IgD-negative memory B cell (primary cell): Measurements from ENCODE around the gene MAP3K19. TPM values are rescaled to one million over a fixed set of nuclear protein-coding genes. Genes with fewer than 3 reads are reported as not detected.
"Not testable (repeated sequence)": the region's sequence is repeated elsewhere in the genome, so short reads cannot be mapped to it uniquely, and the experiment has no call there.

Experiments used
- H3K27ac Mint-ChIP-seq, 3 donors: one replicate each; pipeline ENCODE4 v1.8.0; 2020 to 2022; ENCODE audit warnings: mild to moderate bottlenecking in 3 of 3, mixed read lengths in 3 of 3, moderate library complexity in 1 of 3
- H3K27me3 Mint-ChIP-seq: one replicate; pipeline ENCODE4 v1.8.0; 2021; ENCODE audit warnings: mixed read lengths
- H3K36me3 Mint-ChIP-seq: one replicate; pipeline ENCODE4 v1.8.0; 2020; ENCODE audit warnings: mild to moderate bottlenecking, mixed read lengths
- H3K4me1 Mint-ChIP-seq, 3 donors: one replicate each; pipeline ENCODE4 v1.8.0; 2020 to 2022; ENCODE audit warnings: mixed read lengths in 3 of 3, mild to moderate bottlenecking in 1 of 3
- H3K4me3 Mint-ChIP-seq, 4 donors: one replicate each; pipeline ENCODE4 v1.8.0; 2020 to 2022; ENCODE audit warnings: mild to moderate bottlenecking in 4 of 4, mixed read lengths in 4 of 4, moderate library complexity in 3 of 4
- H3K9me3 Mint-ChIP-seq, 3 donors: one replicate each; pipeline ENCODE4 v1.8.0; 2020 to 2021; ENCODE audit warnings: mixed read lengths in 3 of 3, mild to moderate bottlenecking in 1 of 3
- polyA plus RNA-seq: library from polyadenylated mRNA; unstranded; fragments of 300-500 nt; fragmentation: Illumina TruSeq; gene quantifications from one replicate; pipeline ENCODE4 v1.2.3, GENCODE V29; 2021

MAP3K19 gene
- polyA plus RNA-seq, 1 donor from 2014 or later, result not detected

DNA sequence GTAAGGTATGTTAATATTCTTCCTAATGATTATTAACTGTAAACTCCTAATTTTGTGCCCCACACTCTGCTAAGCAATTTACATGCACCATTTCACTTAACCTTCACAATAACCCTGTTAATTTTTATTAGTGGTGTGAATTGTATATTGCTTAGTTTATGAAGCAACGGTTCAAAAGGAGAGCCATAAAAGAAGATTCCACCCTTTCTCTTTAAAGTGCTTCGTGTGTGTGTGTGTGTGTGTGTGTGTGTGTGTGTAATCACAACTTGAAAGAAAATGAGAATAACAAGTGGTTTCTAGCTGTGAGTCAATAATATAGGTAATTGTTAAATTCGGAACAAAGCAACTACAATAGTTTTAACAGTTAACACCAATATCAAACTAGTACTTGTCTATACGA is 68.0 kb downstream of the MAP3K19 start:
- Mint-ChIP-seq H3K4me1 (peaks cover 0 to 2% (median 0%) of the 10 kb centered on the region in 3 donors), H3K27me3 (no peaks in the 10 kb centered on the region), H3K27ac (peak overlapping the region in 1 of 3 donors; percentile 89), H3K9me3 (peaks cover 4 to 9% (median 8%) of the 10 kb centered on the region in 3 donors), H3K4me3 (no peak overlapping the region), H3K36me3 (peaks cover 2% of the 10 kb centered on the region)

DNA sequence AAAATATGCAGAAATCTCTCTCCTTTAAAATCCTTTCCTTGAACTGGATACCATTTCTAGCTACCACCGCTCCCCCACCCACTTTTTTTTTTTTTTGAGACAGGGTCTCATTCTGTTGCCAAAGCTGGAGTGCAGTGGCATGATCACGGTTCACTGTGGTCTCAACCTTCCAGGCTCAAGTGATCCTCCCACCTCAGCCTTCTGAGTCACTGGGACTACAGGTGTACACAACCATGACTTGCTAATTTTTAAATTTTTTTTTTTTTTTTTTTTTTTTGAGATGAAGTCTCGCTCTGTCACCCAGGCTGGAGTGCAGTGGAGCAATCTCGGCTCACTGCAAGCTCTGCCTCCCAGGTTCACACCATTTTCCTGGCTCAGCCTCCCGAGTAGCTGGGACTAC is 70.1 kb downstream of the MAP3K19 start:
- H3K36me3 Mint-ChIP-seq, H3K4me1 Mint-ChIP-seq: not testable (repeated sequence)

GRCh38 chr2:134976074-134976702 is 71.1 kb downstream of the MAP3K19 start:
- H3K4me3 Mint-ChIP-seq, result no peak overlapping the region
- H3K4me1 Mint-ChIP-seq, result peaks cover 0 to 2% (median 0%) of the 10 kb centered on the region in 3 donors
- peaks cover 14 to 25% (median 20%) of the 10 kb centered on the region in 3 donors for H3K9me3 Mint-ChIP-seq
- no peak overlapping the region for H3K27ac Mint-ChIP-seq
- H3K27me3 Mint-ChIP-seq, result no peaks in the 10 kb centered on the region
- H3K36me3 Mint-ChIP-seq, result peaks cover 6% of the 10 kb centered on the region

More for the DNA sequence above, 70.1 kb downstream of the MAP3K19 start:
- not testable (repeated sequence) for H3K4me3 Mint-ChIP-seq, H3K27ac Mint-ChIP-seq, H3K27me3 Mint-ChIP-seq
- H3K9me3 Mint-ChIP-seq, result peaks cover 11 to 20% (median 20%) of the 10 kb centered on the region in 3 donors

GRCh38 chr2:134975281-134976009 is 71.8 kb downstream of the MAP3K19 start:
- Mint-ChIP-seq H3K9me3 (peaks cover 14 to 29% (median 20%) of the 10 kb centered on the region in 3 donors), H3K36me3 (peaks cover 6% of the 10 kb centered on the region), H3K27me3 (no peaks in the 10 kb centered on the region), H3K4me3 (no peak overlapping the region), H3K27ac (no peak overlapping the region), H3K4me1 (peaks cover 0 to 2% (median 0%) of the 10 kb centered on the region in 3 donors)

GRCh38 chr2:134973241-134974138 is 73.8 kb downstream of the MAP3K19 start:
- no peaks in the 10 kb centered on the region for H3K27me3 Mint-ChIP-seq
- H3K9me3 Mint-ChIP-seq, result peaks cover 14 to 32% (median 24%) of the 10 kb centered on the region in 3 donors
- H3K27ac Mint-ChIP-seq, result no peak overlapping the region
- no peak overlapping the region for H3K4me3 Mint-ChIP-seq
- H3K36me3 Mint-ChIP-seq, result peaks cover 6% of the 10 kb centered on the region
- H3K4me1 Mint-ChIP-seq, result peaks cover 0 to 2% (median 0%) of the 10 kb centered on the region in 3 donors

GRCh38 chr2:134967166-134967565 is 80.1 kb downstream of the MAP3K19 start:
- not testable (repeated sequence) for H3K27me3 Mint-ChIP-seq, H3K4me1 Mint-ChIP-seq, H3K4me3 Mint-ChIP-seq, H3K27ac Mint-ChIP-seq, H3K36me3 Mint-ChIP-seq
- H3K9me3 Mint-ChIP-seq, result peaks cover 3 to 14% (median 4%) of the 10 kb centered on the region in 3 donors

DNA sequence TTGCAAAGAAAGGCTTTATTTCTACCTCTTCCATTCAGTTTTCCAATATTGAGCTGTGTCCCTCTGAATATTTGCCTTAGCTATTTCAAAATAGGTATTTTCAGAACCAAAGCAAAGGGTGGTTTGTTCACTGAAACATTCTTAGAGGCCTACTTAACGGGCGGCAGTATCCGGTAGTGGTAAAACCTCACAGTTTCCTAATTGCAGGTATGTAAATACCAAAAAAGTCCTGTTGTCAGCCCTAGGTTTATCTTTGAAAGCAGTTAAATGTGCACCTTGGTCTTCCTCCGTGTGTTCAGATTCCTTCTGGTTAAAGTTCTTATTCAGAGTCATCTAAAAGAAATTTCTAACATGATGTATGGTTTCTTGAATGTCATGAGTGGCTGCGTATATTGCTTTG is 89.8 kb downstream of the MAP3K19 start:
- no peaks in the 10 kb centered on the region for H3K27me3 Mint-ChIP-seq
- no peak overlapping the region for H3K27ac Mint-ChIP-seq
- H3K4me1 Mint-ChIP-seq, result peaks cover 0 to 7% (median 2%) of the 10 kb centered on the region in 3 donors
- H3K4me3 Mint-ChIP-seq, result no peak overlapping the region
- H3K9me3 Mint-ChIP-seq, result no peaks in the 10 kb centered on the region
- peaks cover 2% of the 10 kb centered on the region for H3K36me3 Mint-ChIP-seq

GRCh38 chr2:134955744-134956143 is 91.5 kb downstream of the MAP3K19 start:
- H3K27ac Mint-ChIP-seq, result no peak overlapping the region
- peaks cover 0 to 16% (median 2%) of the 10 kb centered on the region in 3 donors for H3K4me1 Mint-ChIP-seq
- H3K36me3 Mint-ChIP-seq, result peaks cover 2% of the 10 kb centered on the region
- no peaks in the 10 kb centered on the region for H3K27me3 Mint-ChIP-seq
- no peak overlapping the region for H3K4me3 Mint-ChIP-seq
- no peaks in the 10 kb centered on the region for H3K9me3 Mint-ChIP-seq

- Mint-ChIP-seq H3K9me3 (no peaks in the 10 kb centered on the region), H3K27me3 (no peaks in the 10 kb centered on the region), H3K4me3 (peak overlapping the region in 1 of 4 donors; percentile 6), H3K36me3 (peaks cover 8% of the 10 kb centered on the region), H3K4me1 (peaks cover 5 to 17% (median 6%) of the 10 kb centered on the region in 3 donors), H3K27ac (peak overlapping the region in 1 of 3 donors; percentile 25)
Observed at GRCh38 chr2:134954065-134954464, 93.2 kb downstream of the MAP3K19 start.

DNA sequence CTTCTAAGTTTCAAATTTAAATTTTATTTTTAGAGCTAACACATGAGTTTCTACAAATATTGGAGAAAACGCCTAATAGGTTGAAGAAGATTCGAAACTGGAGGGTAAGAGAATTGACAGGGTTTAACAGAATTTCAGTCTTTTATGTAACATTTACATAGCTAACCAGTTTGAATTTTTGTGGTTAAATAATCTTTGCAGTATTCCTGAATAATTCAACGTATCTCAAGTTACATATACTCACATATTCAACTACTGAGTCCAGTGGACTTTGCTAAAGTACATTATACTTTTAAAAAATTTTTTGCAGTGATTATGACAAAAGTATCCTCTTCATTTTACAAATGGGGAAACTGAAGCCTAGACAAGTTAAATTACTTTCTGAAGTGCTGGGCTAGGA is 94.6 kb downstream of the MAP3K19 start:
- H3K27me3 Mint-ChIP-seq, result no peaks in the 10 kb centered on the region
- no peaks in the 10 kb centered on the region for H3K9me3 Mint-ChIP-seq
- H3K36me3 Mint-ChIP-seq, result peaks cover 8% of the 10 kb centered on the region
- H3K4me1 Mint-ChIP-seq, result peaks cover 5 to 17% (median 6%) of the 10 kb centered on the region in 3 donors
- H3K27ac Mint-ChIP-seq, result no peak overlapping the region
- H3K4me3 Mint-ChIP-seq, result no peak overlapping the region

- Mint-ChIP-seq H3K4me3 (no peak overlapping the region), H3K27ac (no peak overlapping the region), H3K9me3 (no peaks in the 10 kb centered on the region), H3K27me3 (no peaks in the 10 kb centered on the region), H3K4me1 (peaks cover 5 to 19% (median 6%) of the 10 kb centered on the region in 3 donors), H3K36me3 (peaks cover 8% of the 10 kb centered on the region)
Observed at GRCh38 chr2:134950886-134951285, 96.4 kb downstream of the MAP3K19 start.

- peaks cover 8% of the 10 kb centered on the region for H3K36me3 Mint-ChIP-seq
- H3K9me3 Mint-ChIP-seq, result no peaks in the 10 kb centered on the region
- H3K4me1 Mint-ChIP-seq, result peaks cover 6 to 27% (median 7%) of the 10 kb centered on the region in 3 donors
- no peaks in the 10 kb centered on the region for H3K27me3 Mint-ChIP-seq
- H3K4me3 Mint-ChIP-seq, result peak overlapping the region in 1 of 4 donors; percentile 51
- H3K27ac Mint-ChIP-seq, result peak overlapping the region in 1 of 3 donors; percentile 57
Observed at GRCh38 chr2:134949981-134950708, 97.1 kb downstream of the MAP3K19 start.

DNA sequence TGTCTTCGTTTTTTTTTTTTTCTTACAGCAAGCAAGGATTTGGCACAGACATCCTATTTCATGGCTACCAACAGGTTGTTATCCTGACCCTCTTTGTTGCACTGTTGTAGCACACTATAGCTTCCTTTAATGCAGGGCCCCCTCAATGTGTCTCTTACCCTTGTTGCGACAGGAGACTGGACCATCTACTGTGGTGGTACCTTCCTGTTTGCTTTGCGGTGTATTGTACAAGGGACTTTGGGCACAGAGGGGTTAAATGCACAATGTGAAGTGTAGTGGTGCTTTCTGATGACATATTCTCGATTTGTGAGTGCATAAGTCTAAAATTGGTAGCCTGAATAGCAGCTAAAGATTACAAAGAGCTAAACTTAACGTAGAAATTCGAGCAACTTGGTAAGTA is 101.2 kb downstream of the MAP3K19 start:
- no peaks in the 10 kb centered on the region for H3K27me3 Mint-ChIP-seq
- peaks cover 16 to 28% (median 21%) of the 10 kb centered on the region in 3 donors for H3K4me1 Mint-ChIP-seq
- H3K36me3 Mint-ChIP-seq, result peaks cover 8% of the 10 kb centered on the region
- no peaks in the 10 kb centered on the region for H3K9me3 Mint-ChIP-seq
- peak overlapping the region in 1 of 3 donors; percentile 64 for H3K27ac Mint-ChIP-seq
- no peak overlapping the region for H3K4me3 Mint-ChIP-seq

DNA sequence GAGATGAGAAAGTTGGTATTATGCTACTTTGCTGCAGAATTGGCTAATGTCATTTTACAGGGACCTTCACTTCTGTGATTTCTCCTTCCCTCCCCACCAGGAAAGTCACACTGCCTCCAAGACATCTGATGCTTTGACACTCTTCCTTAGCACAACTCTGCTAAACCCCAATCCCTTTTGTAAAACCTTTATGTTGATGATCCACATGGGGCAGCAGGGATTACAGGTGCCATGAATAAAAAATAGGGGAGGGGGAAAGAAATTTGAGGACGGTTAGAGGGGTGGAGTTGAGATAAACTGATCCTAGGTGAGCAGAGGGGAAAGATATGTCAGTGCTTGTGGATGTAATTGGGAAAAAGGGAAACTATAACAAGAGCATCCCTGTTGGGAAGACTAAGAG is 102.3 kb downstream of the MAP3K19 start:
- peaks cover 7% of the 10 kb centered on the region for H3K36me3 Mint-ChIP-seq
- H3K27ac Mint-ChIP-seq, result no peak overlapping the region
- H3K4me1 Mint-ChIP-seq, result peaks cover 14 to 23% (median 17%) of the 10 kb centered on the region in 3 donors
- no peaks in the 10 kb centered on the region for H3K9me3 Mint-ChIP-seq
- peak overlapping the region in 1 of 4 donors; percentile 65 for H3K4me3 Mint-ChIP-seq
- no peaks in the 10 kb centered on the region for H3K27me3 Mint-ChIP-seq
